Testis (tissue), 2 donors: ENCODE results near the gene HS3ST5.

Source experiments
- POLR2A ChIP-seq: fragments of 450-650 bp; IDR thresholded peaks from one replicate; pipeline ENCODE4 v1.6.1; 2017; ENCODE audit warnings: antibody characterized with exemption, mild to moderate bottlenecking, moderate library complexity
- TF ChIP-seq, protein P1 (sequence below), 3 experiments: fragments of 450-650 bp in 2 of 3; fragments of 200-600 bp in 1 of 3; sonication (generic) in 1 of 3; IDR thresholded peaks; one replicate each; pipeline ENCODE4 v1.5.1; 2016 to 2019; ENCODE audit warnings: antibody characterized with exemption in 3 of 3, mild to moderate bottlenecking in 2 of 3, moderate library complexity in 1 of 3

DNA sequence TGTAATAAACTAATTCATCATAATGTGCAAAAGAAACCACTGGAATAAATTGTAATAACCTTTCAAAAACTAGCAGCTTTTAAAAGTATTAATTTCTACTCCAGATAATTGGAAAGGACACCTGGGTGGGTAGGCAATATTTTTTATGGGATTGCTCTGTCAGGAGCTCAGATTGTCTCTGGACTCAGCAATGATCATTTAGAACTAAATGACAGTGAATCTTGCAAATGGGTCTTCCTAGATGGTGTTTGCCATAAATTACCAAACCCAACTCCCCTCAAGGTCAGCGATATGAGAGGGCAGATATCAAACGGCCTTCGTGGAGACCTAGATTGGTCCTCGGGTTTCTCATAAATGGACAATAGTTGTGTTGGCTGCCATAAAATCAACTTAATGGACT lies 181.9 kb downstream of the HS3ST5 start:
- TF ChIP-seq, protein P1, sequence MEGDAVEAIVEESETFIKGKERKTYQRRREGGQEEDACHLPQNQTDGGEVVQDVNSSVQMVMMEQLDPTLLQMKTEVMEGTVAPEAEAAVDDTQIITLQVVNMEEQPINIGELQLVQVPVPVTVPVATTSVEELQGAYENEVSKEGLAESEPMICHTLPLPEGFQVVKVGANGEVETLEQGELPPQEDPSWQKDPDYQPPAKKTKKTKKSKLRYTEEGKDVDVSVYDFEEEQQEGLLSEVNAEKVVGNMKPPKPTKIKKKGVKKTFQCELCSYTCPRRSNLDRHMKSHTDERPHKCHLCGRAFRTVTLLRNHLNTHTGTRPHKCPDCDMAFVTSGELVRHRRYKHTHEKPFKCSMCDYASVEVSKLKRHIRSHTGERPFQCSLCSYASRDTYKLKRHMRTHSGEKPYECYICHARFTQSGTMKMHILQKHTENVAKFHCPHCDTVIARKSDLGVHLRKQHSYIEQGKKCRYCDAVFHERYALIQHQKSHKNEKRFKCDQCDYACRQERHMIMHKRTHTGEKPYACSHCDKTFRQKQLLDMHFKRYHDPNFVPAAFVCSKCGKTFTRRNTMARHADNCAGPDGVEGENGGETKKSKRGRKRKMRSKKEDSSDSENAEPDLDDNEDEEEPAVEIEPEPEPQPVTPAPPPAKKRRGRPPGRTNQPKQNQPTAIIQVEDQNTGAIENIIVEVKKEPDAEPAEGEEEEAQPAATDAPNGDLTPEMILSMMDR (IDR thresholded peaks at IDR 0.05): no peak
- no peak for TF ChIP-seq POLR2A
